Measurements from ENCODE around the gene CLSTN2.

Gene CLSTN2

DNA sequence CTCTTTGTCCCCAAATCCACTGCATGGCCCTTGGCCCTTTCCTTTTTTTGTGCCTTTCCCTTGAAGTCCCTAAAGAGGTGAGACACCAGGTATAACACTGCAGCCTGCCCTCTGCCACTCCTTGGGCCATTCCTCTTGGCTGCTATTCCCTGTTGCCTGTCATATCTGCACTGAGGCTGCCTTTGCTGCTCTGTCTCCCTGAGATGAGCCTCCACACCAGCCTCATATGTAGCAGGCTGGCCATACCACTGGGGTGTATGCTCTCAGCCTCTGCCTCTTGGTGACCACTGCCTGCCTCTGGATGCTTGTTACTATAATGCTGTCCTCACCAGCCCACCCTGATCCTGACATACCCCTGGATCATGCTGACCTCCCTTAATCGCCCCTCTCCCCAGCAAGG lies 252.0 kb downstream of the CLSTN2 start:
- DNase-seq (ENCODE audit: low spot score), result no peak

GRCh38 chr3:140187656-140188221 lies 252.8 kb downstream of the CLSTN2 start:
- no peak for DNase-seq (ENCODE audit: low spot score)

DNA sequence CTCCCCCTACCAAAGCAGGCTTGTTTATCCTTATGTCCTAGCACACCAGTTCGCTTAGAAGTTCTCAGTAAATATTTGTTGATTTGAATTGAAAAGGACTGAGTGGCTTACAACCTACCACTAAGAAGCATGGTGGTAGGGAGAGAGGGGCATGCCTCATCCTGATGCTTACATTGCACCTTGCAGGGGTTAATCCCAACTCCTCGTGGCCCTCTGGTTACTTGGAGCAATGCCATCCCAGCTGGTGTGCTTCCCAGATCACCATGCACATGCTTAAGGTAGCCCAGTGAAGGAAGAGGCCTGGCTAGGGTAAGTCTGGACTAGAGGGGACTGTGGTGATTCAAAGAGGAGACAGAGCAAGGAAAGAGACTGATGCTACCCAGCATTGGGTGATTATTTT lies 253.3 kb downstream of the CLSTN2 start:
- DNase-seq (ENCODE audit: low spot score), result no peak

GRCh38 chr3:140189267-140189666 lies 254.3 kb downstream of the CLSTN2 start:
- no peak for DNase-seq (ENCODE audit: low spot score)

DNA sequence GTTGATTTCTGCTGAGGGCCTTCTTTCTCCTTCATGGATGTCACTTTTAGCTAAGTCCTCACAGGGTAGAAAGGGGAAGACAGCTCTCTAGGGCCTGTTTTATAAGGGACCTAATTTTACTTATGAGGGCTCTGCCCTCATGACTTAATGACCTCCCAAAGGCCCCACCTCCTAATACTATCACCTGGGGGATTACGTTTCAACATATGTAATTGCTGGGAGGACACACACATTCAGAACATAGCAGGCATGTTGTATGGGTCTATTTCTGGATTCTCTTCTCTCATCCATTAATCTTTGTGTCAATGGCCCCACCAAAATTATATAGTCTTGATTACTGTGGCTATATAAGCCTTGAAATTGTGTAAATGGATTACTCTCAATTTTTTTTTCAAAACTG lies 255.0 kb downstream of the CLSTN2 start:
- no peak for DNase-seq (ENCODE audit: low spot score)

GRCh38 chr3:140196970-140197369 lies 262.0 kb downstream of the CLSTN2 start:
- no peak for DNase-seq (ENCODE audit: low spot score)

DNA sequence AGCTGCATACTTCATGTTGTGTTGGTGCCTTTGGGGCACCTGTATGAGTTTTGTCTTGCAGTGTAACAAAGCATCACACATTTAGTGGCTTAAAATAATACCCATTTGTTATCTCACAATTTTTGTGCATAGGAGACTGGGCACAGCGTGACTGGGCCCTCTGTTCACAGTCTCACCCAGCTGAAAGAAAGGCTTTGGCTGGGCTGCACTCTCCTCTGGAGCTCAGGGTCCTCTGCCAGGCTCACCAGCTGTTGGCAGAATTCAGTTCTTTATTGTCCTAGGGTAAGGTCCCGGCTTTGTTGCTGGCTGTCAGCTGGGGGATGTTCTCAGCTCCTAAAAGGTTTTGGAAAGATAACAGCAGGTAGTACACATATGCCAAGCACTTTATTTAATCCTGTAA lies 263.3 kb downstream of the CLSTN2 start:
- DNase-seq (ENCODE audit: low spot score), result no peak

DNA sequence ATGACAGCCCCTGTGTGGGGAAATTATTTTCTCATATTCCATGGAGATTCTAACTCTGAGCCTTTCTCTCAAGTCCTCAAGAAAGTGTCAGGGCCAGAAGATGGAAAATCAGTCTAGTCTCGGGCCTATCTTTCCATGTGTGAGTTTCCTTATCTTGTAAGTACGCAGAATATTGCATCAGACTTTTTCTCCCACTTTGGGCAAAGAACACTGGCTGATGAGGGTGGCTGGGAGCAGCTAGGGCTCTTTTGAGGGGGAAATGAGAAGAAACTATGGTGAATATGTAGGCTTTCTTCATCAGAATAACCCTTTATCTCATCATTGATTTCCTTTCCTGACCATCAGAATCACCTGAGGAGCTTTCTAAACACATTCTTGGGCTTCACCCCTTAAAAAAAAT lies 264.0 kb downstream of the CLSTN2 start:
- DNase-seq (ENCODE audit: low spot score), result no peak

DNA sequence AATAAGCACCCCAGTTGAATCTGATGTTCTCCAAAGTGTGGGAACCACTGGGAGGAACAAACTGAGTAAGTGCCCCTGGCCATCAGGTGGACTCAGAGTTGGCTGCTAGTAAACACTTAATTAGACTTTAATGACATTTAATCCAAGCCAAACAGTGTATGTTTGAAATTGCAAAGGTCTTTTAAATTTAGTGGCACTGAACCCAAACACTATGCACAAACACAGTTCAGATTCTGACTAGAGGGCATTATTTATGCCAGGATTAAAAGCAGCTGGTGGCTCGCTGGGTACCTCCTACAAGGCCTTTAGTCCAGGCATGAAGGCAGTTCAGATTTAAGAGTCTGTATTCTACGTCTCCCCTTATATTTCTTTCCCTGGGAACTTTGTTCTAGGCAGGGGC lies 264.8 kb downstream of the CLSTN2 start:
- no peak for DNase-seq (ENCODE audit: low spot score)

DNA sequence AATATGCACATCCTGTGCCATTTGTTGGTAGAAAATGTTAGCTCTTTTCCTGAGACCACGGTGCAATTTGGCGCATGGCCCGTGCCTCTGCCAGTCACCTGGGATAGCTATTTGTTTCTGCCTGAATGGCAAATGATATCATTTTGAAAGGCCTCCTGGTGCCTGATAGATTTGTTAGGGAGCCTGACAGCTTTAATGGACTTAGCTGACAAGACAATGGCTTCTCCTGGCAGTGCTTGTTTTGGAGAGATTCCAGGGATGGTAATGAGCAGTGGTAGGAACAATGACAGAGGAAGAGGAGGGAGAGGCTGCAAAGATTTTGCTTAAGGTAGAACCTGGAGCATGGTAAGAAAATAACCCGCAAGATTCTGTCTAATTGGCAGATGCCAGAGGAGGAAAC lies 268.5 kb downstream of the CLSTN2 start:
- DNase-seq (ENCODE audit: low spot score), result no peak

DNA sequence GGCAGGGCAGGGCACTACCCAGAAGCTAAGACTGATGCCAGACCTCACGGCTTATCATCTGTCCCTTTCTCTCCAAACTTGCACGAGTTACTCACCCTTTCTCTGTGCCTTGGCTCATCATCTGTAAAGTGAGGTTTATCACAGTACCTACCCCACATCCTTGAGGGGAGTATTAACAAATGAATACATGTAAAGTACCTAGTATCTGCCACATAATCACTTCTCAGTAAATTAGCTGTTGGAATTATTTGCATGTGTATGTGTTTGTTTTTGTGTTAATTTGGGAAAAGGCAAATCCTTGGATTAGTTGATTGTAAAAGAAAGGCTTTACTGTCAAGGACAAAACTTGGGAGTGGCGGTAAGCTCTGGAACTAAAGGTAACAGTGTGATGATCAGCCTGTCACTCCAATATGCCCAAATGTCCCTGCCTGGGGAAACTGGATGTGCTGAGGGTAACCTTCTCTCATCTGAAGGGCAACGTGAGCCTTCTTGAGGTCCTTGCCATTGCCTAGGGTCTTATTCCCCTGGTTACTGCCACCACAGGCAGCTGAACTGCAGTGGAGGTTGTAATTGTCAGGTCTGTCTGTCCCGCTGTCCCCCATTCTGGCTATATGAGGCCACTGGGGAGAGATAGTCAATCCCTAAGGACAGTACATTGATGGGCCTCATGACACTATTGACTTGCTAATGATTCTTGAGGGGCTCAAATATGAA lies 269.4 kb downstream of the CLSTN2 start:
- no peak for DNase-seq (ENCODE audit: low spot score)

GRCh38 chr3:140205598-140205997 lies 270.6 kb downstream of the CLSTN2 start:
- DNase-seq (ENCODE audit: low spot score), result no peak

GRCh38 chr3:140206196-140207040 lies 271.4 kb downstream of the CLSTN2 start:
- no peak for DNase-seq (ENCODE audit: low spot score)

- DNase-seq (ENCODE audit: low spot score), result no peak
These were observed 272.6 kb downstream of the CLSTN2 start for GRCh38 chr3:140207541-140207940.

- DNase-seq (ENCODE audit: low spot score), result peak; percentile 2
These were observed 281.3 kb downstream of the CLSTN2 start for GRCh38 chr3:140216249-140216648.

- no peak for DNase-seq (ENCODE audit: low spot score)
These were observed 284.3 kb downstream of the CLSTN2 start for GRCh38 chr3:140219291-140219690.

- DNase-seq (ENCODE audit: low spot score), result no peak
These were observed 285.0 kb downstream of the CLSTN2 start for GRCh38 chr3:140219923-140220452.

- no peak for DNase-seq (ENCODE audit: low spot score)
These were observed 288.2 kb downstream of the CLSTN2 start for GRCh38 chr3:140223197-140223596.

DNA sequence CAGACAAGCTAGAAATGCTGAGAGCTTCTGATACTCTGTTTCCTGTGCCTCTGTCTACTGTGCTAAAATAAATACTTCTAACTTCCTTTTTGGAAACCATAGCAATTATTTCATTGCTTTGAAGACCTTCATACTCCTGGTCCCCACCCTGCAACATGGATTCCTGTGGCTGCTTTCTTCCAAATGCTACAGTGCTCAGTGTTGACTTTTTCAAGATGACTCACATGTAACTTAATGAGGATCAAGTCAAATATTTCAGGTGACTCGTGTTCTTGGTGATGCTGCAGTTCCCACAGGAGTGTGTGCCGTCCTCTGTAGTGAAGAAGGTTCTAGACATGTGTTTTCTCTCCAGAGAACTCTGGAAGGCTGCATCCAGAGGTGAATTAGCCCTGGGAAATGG lies 288.6 kb downstream of the CLSTN2 start:
- no peak for DNase-seq (ENCODE audit: low spot score)

- DNase-seq (ENCODE audit: low spot score), result no peak
These were observed 289.3 kb downstream of the CLSTN2 start for GRCh38 chr3:140224307-140224706.

DNA sequence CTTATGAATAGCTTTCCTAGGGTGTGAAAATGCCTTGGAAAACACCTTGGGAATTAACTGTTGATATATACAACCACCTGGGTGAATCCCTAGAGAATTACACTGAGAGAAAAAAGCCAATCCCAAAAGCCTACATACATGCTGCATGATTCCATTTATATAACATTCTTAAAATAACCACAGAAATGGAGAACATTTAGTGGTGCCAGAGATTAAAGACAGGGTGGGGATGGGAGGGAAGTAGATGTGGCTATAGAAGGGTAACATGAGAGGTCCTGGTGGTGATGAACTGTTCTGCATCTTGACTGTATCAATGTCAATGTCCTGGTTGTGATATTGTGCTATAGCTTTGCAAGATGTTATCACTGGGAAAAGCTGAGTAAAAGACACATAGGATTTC lies 291.0 kb downstream of the CLSTN2 start:
- DNase-seq (ENCODE audit: low spot score), result no peak

GRCh38 chr3:140233702-140234101 lies 298.7 kb downstream of the CLSTN2 start:
- no peak for DNase-seq (ENCODE audit: low spot score)

DNA sequence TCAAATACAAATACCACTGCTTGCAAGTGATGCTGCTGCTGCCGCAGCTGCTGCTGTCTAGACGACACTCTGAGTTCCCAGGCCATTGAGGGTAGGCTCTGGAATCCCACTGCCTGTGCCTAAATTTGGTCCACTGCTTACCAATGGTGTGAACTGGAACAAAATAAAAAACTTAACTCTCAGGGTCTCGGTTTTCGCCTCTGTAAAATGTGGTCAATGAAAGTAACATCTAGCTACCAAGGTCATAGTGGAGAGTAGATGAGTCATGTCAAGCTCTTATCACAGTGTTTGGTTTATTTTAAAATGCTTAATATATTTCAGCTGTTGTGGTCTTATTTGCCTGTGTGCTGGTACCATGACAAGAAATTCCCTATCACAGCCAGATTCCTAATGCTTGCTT lies 299.3 kb downstream of the CLSTN2 start:
- DNase-seq (ENCODE audit: low spot score), result no peak

Data from cerebellar cortex (tissue), 1 donor.